Measurements from ENCODE around the gene MTA1.

Gene MTA1

GRCh38 chr14:105466531-105467248 is 47.1 kb downstream of the MTA1 start:
- DNase-seq (ENCODE audit: low spot score in 2 of 2) (no peak), ATAC-seq (no peak)
- no peak overlapping the region for H3K4me3 Mint-ChIP-seq
- H3K27ac Mint-ChIP-seq = no peak overlapping the region
- no peaks in the 10 kb centered on the region for H3K4me1 Mint-ChIP-seq
- no peaks in the 10 kb centered on the region for H3K9me3 Mint-ChIP-seq
- peaks cover 13% of the 10 kb centered on the region for H3K36me3 Mint-ChIP-seq

DNA sequence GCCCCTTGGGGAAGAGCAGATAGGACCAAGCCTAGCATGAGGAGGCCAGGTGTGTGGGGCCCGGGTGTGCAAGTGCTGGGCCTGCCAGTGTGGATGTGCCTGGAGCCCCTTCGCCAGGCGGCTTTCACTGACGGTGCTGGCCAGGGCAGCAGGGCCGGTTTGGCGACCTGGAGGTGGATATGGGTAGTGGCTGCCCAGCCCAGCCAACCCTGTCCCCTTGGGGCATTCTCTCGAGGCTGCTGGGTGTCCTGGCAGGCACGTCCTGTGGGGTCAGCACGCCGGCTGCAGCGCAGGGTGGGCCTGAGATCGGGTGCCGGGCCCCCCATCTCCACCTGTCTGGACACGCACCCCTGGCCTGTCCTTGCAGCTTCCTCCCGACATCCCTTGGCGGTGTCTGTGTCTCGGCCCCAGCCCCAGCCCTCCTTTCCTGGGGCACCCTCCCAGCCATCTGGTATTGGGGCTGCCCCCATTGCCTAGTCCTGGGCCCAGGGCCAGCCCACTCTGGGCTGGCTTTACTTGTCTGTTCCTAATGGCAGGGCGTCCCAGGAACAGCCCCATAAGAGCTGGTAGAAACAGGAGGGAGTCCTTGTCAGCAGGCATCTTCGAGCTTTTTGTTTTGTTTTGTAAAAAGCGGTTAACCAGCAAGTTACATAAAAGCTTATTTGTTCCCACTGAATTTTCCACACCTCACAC is 47.8 kb downstream of the MTA1 start:
- H3K4me3 Mint-ChIP-seq = no peak overlapping the region
- H3K9me3 Mint-ChIP-seq = no peaks in the 10 kb centered on the region
- no peak overlapping the region for H3K27ac Mint-ChIP-seq
- peaks cover 11% of the 10 kb centered on the region for H3K36me3 Mint-ChIP-seq
- ATAC-seq (no peak), DNase-seq (ENCODE audit: low spot score in 2 of 2) (no peak)
- no peaks in the 10 kb centered on the region for H3K4me1 Mint-ChIP-seq

GRCh38 chr14:105467942-105468471 is 48.4 kb downstream of the MTA1 start:
- DNase-seq (ENCODE audit: low spot score in 2 of 2) = no peak
- H3K4me3 Mint-ChIP-seq = no peak overlapping the region
- no peak for ATAC-seq
- H3K27ac Mint-ChIP-seq = no peak overlapping the region
- H3K9me3 Mint-ChIP-seq = no peaks in the 10 kb centered on the region
- H3K4me1 Mint-ChIP-seq = no peaks in the 10 kb centered on the region
- peaks cover 8% of the 10 kb centered on the region for H3K36me3 Mint-ChIP-seq

GRCh38 chr14:105468621-105469241 is 49.1 kb downstream of the MTA1 start:
- no peaks in the 10 kb centered on the region for H3K4me1 Mint-ChIP-seq
- no peak overlapping the region for H3K4me3 Mint-ChIP-seq
- peaks cover under 1% of the 10 kb centered on the region for H3K36me3 Mint-ChIP-seq
- ATAC-seq = peak; percentile 2
- no peak overlapping the region for H3K27ac Mint-ChIP-seq
- no peaks in the 10 kb centered on the region for H3K9me3 Mint-ChIP-seq
- DNase-seq (ENCODE audit: low spot score in 2 of 2) = no peak

DNA sequence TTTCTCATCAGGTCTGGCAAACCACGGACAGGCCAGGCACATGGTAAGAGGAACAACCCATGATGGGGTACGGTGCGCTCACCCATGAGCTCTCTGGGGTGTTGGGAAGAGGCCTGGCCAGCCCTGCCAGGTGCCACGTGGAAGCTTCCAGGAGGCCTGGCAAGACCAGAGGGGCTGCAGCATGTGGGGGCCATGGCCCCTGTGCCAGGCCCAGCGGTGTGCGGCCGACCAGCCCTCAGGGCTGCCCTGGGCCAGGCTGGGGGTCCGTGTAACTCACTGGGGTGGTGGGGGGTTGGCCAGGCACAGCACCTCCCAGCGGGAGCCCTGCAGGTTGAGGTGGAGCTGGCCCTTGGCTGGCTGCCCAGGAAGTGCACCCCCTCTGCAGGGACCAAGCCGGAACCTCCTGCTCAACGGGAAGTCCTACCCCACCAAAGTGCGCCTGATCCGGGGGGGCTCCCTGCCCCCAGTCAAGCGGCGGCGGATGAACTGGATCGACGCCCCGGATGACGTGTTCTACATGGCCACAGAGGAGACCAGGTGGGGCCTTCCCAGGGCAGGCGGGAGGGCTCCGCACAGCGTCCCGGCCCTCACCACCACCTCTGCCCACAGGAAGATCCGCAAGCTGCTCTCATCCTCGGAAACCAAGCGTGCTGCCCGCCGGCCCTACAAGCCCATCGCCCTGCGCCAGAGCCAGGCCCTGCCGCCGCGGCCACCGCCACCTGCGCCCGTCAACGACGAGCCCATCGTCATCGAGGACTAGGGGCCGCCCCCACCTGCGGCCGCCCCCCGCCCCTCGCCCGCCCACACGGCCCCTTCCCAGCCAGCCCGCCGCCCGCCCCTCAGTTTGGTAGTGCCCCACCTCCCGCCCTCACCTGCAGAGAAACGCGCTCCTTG is 50.1 kb downstream of the MTA1 start:
- Mint-ChIP-seq H3K36me3 (no peaks in the 10 kb centered on the region), H3K4me3 (no peak overlapping the region), H3K9me3 (no peaks in the 10 kb centered on the region), H3K4me1 (no peaks in the 10 kb centered on the region), H3K27ac (no peak overlapping the region)
- DNase-seq (ENCODE audit: low spot score in 2 of 2) = no peak
- no peak for ATAC-seq

GRCh38 chr14:105470350-105471296 is 51.0 kb downstream of the MTA1 start:
- no peak overlapping the region for H3K27ac Mint-ChIP-seq
- H3K4me1 Mint-ChIP-seq = no peaks in the 10 kb centered on the region
- DNase-seq (ENCODE audit: low spot score in 2 of 2) (no peak), ATAC-seq (no peak)
- H3K36me3 Mint-ChIP-seq = no peaks in the 10 kb centered on the region
- H3K9me3 Mint-ChIP-seq = no peaks in the 10 kb centered on the region
- no peak overlapping the region for H3K4me3 Mint-ChIP-seq

- H3K9me3 Mint-ChIP-seq = no peaks in the 10 kb centered on the region
- ATAC-seq (no peak), DNase-seq (ENCODE audit: low spot score in 2 of 2) (no peak)
- no peaks in the 10 kb centered on the region for H3K36me3 Mint-ChIP-seq
- H3K4me3 Mint-ChIP-seq = no peak overlapping the region
- H3K4me1 Mint-ChIP-seq = no peaks in the 10 kb centered on the region
- H3K27ac Mint-ChIP-seq = no peak overlapping the region
These were observed 51.7 kb downstream of the MTA1 start for GRCh38 chr14:105471297-105471821.

- Mint-ChIP-seq H3K27ac (no peak overlapping the region), H3K4me3 (no peak overlapping the region), H3K4me1 (no peaks in the 10 kb centered on the region), H3K9me3 (no peaks in the 10 kb centered on the region), H3K36me3 (no peaks in the 10 kb centered on the region)
- no peak for DNase-seq (ENCODE audit: low spot score in 2 of 2)
- ATAC-seq = no peak
These were observed 52.3 kb downstream of the MTA1 start for GRCh38 chr14:105471823-105472485.

DNA sequence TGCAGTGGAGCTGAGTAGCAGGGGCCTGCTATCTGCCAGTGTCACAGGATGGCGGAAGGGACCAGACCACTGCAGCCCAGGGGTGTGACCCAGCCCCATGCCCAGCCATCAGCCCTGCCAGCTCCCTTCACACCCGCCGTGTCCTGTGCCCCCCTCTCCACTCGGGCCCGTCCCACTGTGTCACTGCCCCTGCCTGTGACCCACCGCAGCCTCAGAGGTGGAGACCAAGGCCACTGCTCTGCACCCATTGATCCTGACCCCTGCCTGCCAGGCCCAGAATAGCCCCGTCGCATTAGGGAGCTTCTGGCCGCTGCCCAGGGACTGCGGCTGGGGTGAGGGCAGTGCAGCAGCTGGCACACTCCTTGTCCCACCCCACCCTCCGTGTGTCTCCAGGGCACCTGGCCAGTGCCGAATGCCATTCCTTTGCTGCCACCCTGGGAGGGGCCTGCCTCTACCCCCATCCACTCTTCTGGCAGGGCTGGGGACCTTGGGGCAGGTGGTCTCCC is 52.9 kb downstream of the MTA1 start:
- Mint-ChIP-seq H3K4me1 (peaks cover 5% of the 10 kb centered on the region), H3K36me3 (no peaks in the 10 kb centered on the region), H3K4me3 (no peak overlapping the region), H3K27ac (no peak overlapping the region), H3K9me3 (no peaks in the 10 kb centered on the region)
- DNase-seq (ENCODE audit: low spot score in 2 of 2) (no peak), ATAC-seq (no peak)

DNA sequence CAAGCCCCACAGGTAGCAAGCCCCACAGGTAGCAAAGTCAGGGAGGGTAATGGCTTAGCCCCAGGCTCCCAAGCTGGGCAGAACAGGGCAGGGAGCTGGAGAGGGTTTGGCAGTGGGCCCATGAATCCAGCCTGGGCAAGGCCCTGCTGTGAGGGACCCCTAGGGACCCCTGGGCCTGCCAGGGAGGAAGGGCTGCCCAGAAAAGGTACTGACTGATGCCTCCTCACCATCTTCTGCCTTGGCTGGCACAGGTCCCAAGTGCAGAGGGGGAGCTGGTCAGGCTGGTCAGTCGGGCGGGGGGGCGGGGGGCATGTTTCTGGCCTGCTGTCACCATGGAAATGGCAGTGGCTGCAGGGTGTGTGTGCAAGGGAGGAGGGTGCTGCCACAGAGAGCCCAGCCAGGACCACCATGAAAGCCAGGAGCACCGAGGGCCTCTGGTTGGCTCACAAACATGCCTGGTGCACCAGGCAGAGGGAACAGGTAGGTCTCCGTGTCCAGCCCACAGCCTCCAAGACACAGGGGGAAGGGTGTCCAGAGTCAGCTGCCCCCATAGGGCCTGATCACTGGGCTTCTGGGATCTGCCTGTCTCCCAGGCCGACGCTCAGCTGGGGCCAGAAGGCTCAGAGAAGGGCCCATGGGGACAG is 53.5 kb downstream of the MTA1 start:
- DNase-seq (ENCODE audit: low spot score in 2 of 2) (no peak), ATAC-seq (no peak)
- peaks cover 7% of the 10 kb centered on the region for H3K4me1 Mint-ChIP-seq
- no peaks in the 10 kb centered on the region for H3K36me3 Mint-ChIP-seq
- no peak overlapping the region for H3K27ac Mint-ChIP-seq
- H3K4me3 Mint-ChIP-seq = peak overlapping the region; percentile 51
- H3K9me3 Mint-ChIP-seq = no peaks in the 10 kb centered on the region

GRCh38 chr14:105473677-105474482 is 54.3 kb downstream of the MTA1 start:
- peak overlapping the region; percentile 51 for H3K4me3 Mint-ChIP-seq
- peak in 1 of 2 donors; percentile 60 for DNase-seq (ENCODE audit: low spot score in 2 of 2)
- no peaks in the 10 kb centered on the region for H3K9me3 Mint-ChIP-seq
- H3K4me1 Mint-ChIP-seq = peaks cover 7% of the 10 kb centered on the region
- H3K27ac Mint-ChIP-seq = no peak overlapping the region
- no peaks in the 10 kb centered on the region for H3K36me3 Mint-ChIP-seq
- peak; percentile 71 for ATAC-seq

DNA sequence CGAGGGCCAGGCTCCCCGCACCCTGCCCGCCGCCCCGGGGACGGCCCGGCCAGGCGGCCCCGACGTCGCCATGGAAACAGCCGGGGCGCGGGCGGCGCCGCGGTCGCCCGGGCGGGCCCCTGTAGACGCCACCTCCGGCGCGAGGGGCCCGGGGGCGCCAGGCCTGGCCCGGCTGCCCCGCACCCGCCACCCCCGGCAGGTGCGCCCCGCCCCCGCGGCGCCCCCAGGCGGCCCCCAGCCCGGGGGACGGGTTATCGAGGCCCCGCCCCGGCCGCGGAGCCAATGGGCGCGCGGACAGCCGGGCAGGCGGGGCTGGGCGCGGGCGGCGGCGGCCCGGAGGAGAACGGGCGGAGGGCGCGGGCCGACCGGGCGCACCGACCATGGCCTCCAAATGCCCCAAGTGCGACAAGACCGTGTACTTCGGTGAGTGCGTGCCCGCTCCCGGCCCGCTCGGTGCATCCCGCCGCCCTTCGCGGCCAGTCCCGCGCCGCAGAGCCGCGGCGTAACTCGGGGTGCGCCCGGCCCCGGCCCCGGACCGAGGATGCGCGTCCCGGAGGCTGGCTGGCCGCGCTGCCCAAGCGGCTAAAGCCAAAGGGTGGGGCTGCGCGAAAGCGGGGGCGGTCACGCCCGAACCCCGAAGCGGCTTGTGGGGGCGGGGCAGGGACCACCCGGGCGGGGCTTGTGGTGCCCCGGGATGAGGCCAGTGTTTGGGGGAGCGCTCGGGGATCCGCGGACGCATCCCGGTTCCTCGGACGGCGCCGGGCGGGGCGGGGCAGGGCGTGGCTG is 55.0 kb downstream of the MTA1 start, which contains the start of gene CRIP2:
CRIP2 (plus strand) TSS at position 339 of the 786 bp plus-strand sequence; CDS start at position 381, 42 bp downstream.
- H3K4me3 Mint-ChIP-seq = peak within 1 kb of the TSS; percentile 51
- DNase-seq (ENCODE audit: low spot score in 2 of 2) (no peak), ATAC-seq (peak; percentile 52)
- H3K36me3 Mint-ChIP-seq = peaks cover under 1% of the 10 kb centered on the region
- no peaks in the 10 kb centered on the region for H3K9me3 Mint-ChIP-seq
- H3K27ac Mint-ChIP-seq = no peak within 1 kb of the TSS
- peaks cover 8% of the 10 kb centered on the region for H3K4me1 Mint-ChIP-seq

All from stimulated activated effector memory CD8-positive, alpha-beta T cell treated with anti-CD3 and anti-CD28 coated beads, Interleukin-12 subunit alpha, Interleukin-12 subunit beta, amount 100 ng/mL, for 72 hours (primary cell).